DOHH2 (cell line): ENCODE results near the gene GSTA2.
A peak's percentile ranks its signal among the peaks of the same experiment; 100 is the strongest.

Experiments used
- H3F3A ChIP-seq: fragments of 200-600 bp; sonication (generic), shearing (Covaris generic); 2 replicates; pipeline ENCODE4 v1.6.0; 2016; ENCODE audit warnings: antibody characterized with exemption, mild to moderate bottlenecking; ENCODE audit not compliant: control insufficient read depth, insufficient read depth
- H3K27ac ChIP-seq: fragments of 200-600 bp; sonication (generic); 2 replicates; pipeline ENCODE4 v1.5.1; 2014; ENCODE audit warnings: low read depth, mild to moderate bottlenecking, low read length, moderate library complexity
- H3K27me3 ChIP-seq: fragments of 200-600 bp; sonication (generic); 2 replicates; pipeline ENCODE4 v1.6.1; 2014; ENCODE audit warnings: mild to moderate bottlenecking, low read length, mixed read lengths; ENCODE audit not compliant: control insufficient read depth
- H3K36me3 ChIP-seq: fragments of 200-600 bp; sonication (generic); 2 replicates; pipeline ENCODE4 v1.6.1; 2014; ENCODE audit warnings: mild to moderate bottlenecking, low read length, moderate library complexity, mixed read lengths; ENCODE audit not compliant: control insufficient read depth
- H3K4me1 ChIP-seq: fragments of 200-600 bp; sonication (generic); 2 replicates; pipeline ENCODE4 v1.6.1; 2014; ENCODE audit warnings: mild to moderate bottlenecking, low read length, mixed read lengths; ENCODE audit not compliant: control insufficient read depth
- H3K4me2 ChIP-seq: fragments of 200-600 bp; sonication (generic); 2 replicates; pipeline ENCODE4 v1.6.0; 2014; ENCODE audit warnings: mild to moderate bottlenecking, low read length, moderate library complexity
- H3K4me3 ChIP-seq: fragments of 200-600 bp; sonication (generic); 2 replicates; pipeline ENCODE4 v1.5.1; 2014; ENCODE audit warnings: mild to moderate bottlenecking, low read length, mixed read lengths
- H3K79me2 ChIP-seq: fragments of 200-600 bp; sonication (generic); 2 replicates; pipeline ENCODE4 v1.6.1; 2014; ENCODE audit warnings: mild to moderate bottlenecking, low read length, mixed read lengths; ENCODE audit not compliant: control insufficient read depth
- H3K9me2 ChIP-seq: fragments of 200-600 bp; sonication (generic); replicated peaks from 2 replicates; pipeline ENCODE4 v1.6.1; 2014; ENCODE audit warnings: mild to moderate bottlenecking, low read length, mixed read lengths; ENCODE audit not compliant: control insufficient read depth
- H3K9me3 ChIP-seq: fragments of 200-600 bp; sonication (generic); 2 replicates; pipeline ENCODE4 v1.6.1; 2014; ENCODE audit warnings: antibody characterized with exemption, low read length, mixed read lengths; ENCODE audit not compliant: control insufficient read depth, insufficient read depth
- H4K20me1 ChIP-seq: fragments of 200-600 bp; sonication (generic); 2 replicates; pipeline ENCODE4 v1.6.0; 2014; ENCODE audit warnings: low read depth, mild to moderate bottlenecking, antibody characterized with exemption, low read length, moderate library complexity; ENCODE audit not compliant: control insufficient read depth, insufficient read depth
- EZH2phosphoT487 ChIP-seq: fragments of 200-600 bp; sonication (generic); IDR thresholded peaks from 2 replicates; pipeline ENCODE4 v1.6.1; 2017; ENCODE audit warnings: borderline replicate concordance, mild to moderate bottlenecking, antibody characterized with exemption, low read length, moderate library complexity, mixed read lengths
- TF ChIP-seq, protein P1 (sequence below): fragments of 200-600 bp; sonication (generic); IDR thresholded peaks from one replicate; pipeline ENCODE4 v1.5.1; 2014; ENCODE audit warnings: antibody characterized with exemption, mild to moderate bottlenecking, low read depth, low read length; ENCODE audit not compliant: poor library complexity, severe bottlenecking

Gene GSTA2

DNA sequence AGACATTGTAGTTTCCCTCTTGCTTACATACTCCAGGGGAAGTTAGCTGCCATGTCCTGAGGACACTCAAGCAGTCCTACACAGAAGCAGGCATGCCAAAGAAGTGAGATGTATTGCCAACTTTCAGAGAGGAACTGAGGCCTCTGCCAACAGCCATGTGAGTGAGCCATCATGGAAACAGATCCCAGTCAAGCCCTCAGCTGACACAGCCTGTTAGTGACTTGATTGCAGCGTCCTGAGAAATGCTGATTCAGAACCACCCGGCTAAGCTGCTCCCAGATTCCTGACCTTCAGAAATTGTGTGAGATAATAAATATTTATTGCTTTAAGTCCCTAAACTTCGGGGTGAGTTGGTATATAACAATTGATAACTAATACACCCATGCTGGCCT, 38.1 kb downstream of the GSTA2 start:
- H3K4me1 ChIP-seq, result no peaks in the 10 kb centered on the region
- no peaks in the 10 kb centered on the region for H3K9me3 ChIP-seq
- no peak overlapping the region for H3K4me2 ChIP-seq
- no peaks in the 10 kb centered on the region for H4K20me1 ChIP-seq
- no peaks in the 10 kb centered on the region for H3K9me2 ChIP-seq
- no peaks in the 10 kb centered on the region for H3K27me3 ChIP-seq
- no peaks in the 10 kb centered on the region for H3K36me3 ChIP-seq
- TF ChIP-seq EZH2phosphoT487, result no peak
- TF ChIP-seq, protein P1, sequence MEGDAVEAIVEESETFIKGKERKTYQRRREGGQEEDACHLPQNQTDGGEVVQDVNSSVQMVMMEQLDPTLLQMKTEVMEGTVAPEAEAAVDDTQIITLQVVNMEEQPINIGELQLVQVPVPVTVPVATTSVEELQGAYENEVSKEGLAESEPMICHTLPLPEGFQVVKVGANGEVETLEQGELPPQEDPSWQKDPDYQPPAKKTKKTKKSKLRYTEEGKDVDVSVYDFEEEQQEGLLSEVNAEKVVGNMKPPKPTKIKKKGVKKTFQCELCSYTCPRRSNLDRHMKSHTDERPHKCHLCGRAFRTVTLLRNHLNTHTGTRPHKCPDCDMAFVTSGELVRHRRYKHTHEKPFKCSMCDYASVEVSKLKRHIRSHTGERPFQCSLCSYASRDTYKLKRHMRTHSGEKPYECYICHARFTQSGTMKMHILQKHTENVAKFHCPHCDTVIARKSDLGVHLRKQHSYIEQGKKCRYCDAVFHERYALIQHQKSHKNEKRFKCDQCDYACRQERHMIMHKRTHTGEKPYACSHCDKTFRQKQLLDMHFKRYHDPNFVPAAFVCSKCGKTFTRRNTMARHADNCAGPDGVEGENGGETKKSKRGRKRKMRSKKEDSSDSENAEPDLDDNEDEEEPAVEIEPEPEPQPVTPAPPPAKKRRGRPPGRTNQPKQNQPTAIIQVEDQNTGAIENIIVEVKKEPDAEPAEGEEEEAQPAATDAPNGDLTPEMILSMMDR, result no peak
- H3K27ac ChIP-seq, result no peak overlapping the region
- no peak overlapping the region for H3K4me3 ChIP-seq
- no peaks in the 10 kb centered on the region for H3F3A ChIP-seq
- H3K79me2 ChIP-seq, result no peaks in the 10 kb centered on the region

DNA sequence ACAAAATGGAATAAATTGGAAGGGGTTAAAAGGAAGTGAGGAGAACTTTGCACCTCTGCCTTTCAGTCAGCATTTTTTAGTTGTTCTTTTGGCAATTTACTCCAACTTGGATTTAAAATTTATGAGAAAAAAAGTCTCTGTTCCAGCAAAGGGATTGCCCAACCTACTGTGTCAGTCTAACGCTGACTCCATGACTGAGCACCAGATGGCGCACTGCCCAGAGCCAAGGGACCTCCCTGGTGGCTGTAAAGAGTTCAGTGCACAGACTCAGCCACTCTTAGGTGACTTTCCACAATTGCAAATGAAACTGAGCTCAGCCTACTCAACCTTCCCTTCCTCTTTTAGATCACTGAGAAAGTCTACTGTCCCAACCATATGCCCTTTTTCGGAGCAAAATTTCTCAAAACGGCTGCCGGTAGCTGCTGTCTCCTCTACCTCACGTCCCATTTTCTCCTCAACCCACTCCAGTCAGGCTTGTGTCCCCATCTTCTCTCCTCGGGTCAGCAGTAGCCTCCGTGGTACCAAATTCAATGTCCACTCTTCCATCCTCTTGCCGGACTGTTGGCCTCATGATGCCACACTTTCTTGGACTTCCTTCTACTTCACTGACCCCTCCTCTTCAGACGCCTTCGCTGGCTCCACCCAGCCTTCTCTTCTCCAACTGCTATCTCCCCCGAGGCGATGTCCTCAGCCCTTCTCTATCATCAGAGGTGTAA, 38.7 kb downstream of the GSTA2 start:
- no peak overlapping the region for H3K4me2 ChIP-seq
- H3K4me1 ChIP-seq, result no peaks in the 10 kb centered on the region
- no peaks in the 10 kb centered on the region for H4K20me1 ChIP-seq
- no peak overlapping the region for H3K4me3 ChIP-seq
- H3K36me3 ChIP-seq, result no peaks in the 10 kb centered on the region
- no peak overlapping the region for H3K27ac ChIP-seq
- H3K27me3 ChIP-seq, result no peaks in the 10 kb centered on the region
- TF ChIP-seq, protein P1, result peak; percentile 82
- no peak for TF ChIP-seq EZH2phosphoT487
- no peaks in the 10 kb centered on the region for H3K9me3 ChIP-seq
- no peaks in the 10 kb centered on the region for H3K9me2 ChIP-seq
- no peaks in the 10 kb centered on the region for H3F3A ChIP-seq
- H3K79me2 ChIP-seq, result no peaks in the 10 kb centered on the region

DNA sequence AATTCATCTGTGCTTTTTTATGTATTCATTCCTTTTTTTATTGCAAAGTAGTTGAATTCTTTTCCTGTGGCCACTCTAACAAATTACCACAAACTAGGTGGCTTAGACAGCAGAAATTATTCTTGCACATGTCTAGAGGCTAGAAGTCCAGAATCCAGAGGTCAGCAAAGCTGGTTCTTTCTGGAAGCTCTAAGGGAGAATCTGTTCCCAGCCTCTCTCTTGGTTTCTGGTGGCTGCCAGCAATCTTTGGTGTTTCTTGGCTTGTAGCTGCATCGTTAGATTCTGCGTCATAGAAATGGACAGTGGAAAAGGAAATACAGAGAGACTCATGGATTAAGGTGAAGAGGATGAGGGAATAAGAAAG, 39.3 kb downstream of the GSTA2 start:
- TF ChIP-seq EZH2phosphoT487, result no peak
- TF ChIP-seq, protein P1, result no peak
- peaks cover 1% of the 10 kb centered on the region; the same call in 1 of the 2 replicates for H3K27me3 ChIP-seq
- no peak overlapping the region for H3K4me2 ChIP-seq
- H3K79me2 ChIP-seq, result no peaks in the 10 kb centered on the region
- no peaks in the 10 kb centered on the region for H3K36me3 ChIP-seq
- H3K4me1 ChIP-seq, result no peaks in the 10 kb centered on the region
- H3K27ac ChIP-seq, result no peak overlapping the region
- H3K9me3 ChIP-seq, result no peaks in the 10 kb centered on the region
- no peaks in the 10 kb centered on the region for H3K9me2 ChIP-seq
- H3F3A ChIP-seq, result no peaks in the 10 kb centered on the region
- H4K20me1 ChIP-seq, result no peaks in the 10 kb centered on the region
- H3K4me3 ChIP-seq, result no peak overlapping the region
